Muscle of arm (tissue), 12 donors: ENCODE measurements around the gene CLDN15. TPM values are rescaled to one million over a fixed set of nuclear protein-coding genes. Genes with fewer than 3 reads are reported as not detected.
"Not testable (repeated sequence)": the region's sequence is repeated elsewhere in the genome, so short reads cannot be mapped to it uniquely, and the experiment has no call there.

Experiments
- DNase-seq: peaks from one replicate; pipeline ENCODE4 v3.0.0-alpha.2; 2013
- polyA plus RNA-seq, 12 donors: library from polyadenylated mRNA; unstranded; fragments of 120-200 nt; gene quantifications; one replicate each; pipeline ENCODE4 v1.2.1, GENCODE V29; 2013; ENCODE audit not compliant: insufficient read length in 12 of 12

Gene CLDN15
- polyA plus RNA-seq, 12 donors = 4.2 to 16.9 (median 5.7) TPM; not detected in 1

DNA sequence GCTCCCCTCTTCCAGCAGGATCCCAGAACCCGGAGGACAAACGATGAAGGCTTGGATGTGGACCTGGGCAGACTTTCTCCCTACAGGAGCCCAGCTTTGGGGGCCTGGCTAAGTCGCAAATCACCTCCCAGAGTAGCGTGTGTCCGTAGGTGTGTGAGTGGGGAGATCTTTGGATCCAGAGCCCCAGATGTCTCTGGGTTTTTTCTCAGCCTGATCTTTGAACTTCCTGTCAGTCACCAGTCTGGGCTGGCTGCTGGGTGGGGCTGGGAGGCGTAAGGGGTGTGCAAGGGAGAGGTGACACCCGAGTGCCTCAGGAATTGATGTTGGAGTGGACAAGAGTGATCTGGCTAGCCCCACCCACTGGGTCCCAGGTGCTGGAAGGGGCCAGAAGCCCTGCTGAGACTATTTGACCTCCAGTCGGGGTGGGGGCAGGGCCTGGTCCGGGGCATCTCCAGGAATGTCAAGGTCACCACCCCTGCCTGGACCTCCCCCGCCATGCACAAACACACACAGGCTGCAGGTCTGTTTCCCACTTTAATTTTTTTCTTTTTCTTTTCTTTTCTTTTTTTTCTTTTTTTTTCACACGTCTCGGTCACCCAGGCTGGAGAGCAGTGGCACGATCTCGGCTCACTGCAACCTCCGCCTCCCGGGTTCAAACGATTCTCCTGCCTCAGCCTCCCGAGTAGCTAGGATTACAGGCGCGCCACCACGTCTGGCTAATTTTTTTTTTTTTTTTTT, 36.6 kb downstream of the CLDN15 start, which contains the start of gene MOGAT3:
TSS of gene MOGAT3 (minus strand) at position 175 of the 738 bp plus-strand sequence. CDS start 182 bp downstream, outside the sequence.
- no peak for DNase-seq

- no peak for DNase-seq
Measured at GRCh38 chr7:101200504-101200861, 37.1 kb downstream of the CLDN15 start.

DNA sequence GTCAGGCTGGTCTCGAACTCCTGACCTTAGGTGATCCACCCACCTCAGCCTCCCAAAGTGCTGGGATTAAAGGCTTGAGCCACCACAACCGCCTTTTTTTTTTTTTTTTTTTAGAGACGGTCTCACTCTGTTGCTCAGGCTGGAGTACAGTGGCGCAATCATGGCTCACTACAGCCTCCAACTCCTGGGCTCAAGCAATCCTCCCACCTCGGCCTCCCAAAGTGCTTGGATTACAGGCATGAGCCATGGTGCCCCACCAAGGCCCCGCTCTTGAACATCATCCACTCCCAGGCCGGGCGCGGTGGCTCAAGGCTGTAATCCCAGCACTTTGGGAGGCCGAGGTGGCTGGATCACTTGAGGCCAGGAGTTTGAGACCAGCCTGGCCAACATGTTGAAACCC, 38.1 kb downstream of the CLDN15 start:
- not testable (repeated sequence) for DNase-seq

GRCh38 chr7:101198476-101198875, 39.1 kb downstream of the CLDN15 start:
- no peak for DNase-seq

DNA sequence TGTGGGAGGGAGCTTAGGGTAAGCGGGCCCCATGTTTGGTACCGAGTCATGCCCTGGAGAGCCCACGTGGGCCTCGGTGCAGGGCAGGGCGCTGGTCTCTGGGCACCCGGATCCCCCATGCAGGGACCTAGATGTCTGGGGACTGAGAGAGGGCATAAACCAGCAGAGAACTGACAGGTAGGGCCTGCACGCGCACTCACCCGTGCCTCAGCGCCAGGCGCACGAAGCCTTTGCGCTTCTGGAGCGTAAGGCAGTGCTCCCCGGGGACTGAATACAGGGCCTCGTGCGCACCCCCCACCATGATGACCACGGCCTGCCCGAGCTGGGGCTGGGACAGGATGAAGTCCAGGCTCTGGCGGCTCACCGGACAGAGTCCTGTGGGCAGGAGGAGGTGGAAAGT, 39.6 kb downstream of the CLDN15 start:
- no peak for DNase-seq

DNA sequence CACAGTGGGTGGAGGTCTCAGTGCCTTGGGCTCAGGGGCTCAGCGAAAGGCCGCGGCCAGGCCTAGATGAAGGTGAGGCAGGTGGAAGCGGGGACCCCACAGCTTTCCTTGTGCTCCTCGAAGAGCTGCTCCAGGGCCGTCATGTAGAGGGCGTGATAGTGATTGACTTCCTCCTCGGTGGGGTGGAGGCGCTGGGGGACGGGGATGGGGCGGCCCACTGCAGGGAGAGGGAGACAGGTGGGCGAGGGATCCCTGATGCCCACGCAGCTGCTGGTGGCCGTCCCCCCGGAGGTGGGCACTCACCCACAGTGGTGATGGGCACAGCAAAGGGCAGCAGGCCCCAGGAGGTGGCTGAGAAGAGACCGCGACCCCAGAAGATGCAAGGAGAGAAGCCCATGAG, 41.7 kb downstream of the CLDN15 start:
- DNase-seq = no peak

DNA sequence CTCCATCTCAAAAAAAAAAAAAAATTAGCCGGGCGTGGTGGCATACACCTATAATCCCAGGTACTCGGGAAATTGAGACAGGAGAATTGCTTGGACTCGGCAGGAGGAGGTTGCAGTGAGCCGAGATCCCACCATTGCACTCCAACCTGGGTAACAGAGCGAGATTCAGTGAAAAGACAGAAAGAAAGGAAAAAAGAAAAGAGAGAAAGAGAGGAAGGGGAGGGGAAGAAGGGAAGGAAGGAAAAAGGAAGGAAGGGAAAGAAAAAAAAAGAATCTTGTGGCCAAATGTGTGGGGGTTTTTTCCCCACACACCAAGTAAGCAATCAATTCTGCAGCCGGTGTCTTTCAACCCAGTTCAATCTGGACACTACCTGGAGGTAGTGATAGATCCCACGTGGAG, 48.5 kb downstream of the CLDN15 start:
- no peak for DNase-seq

GRCh38 chr7:101186844-101187428, 50.7 kb downstream of the CLDN15 start:
- DNase-seq = no peak

DNA sequence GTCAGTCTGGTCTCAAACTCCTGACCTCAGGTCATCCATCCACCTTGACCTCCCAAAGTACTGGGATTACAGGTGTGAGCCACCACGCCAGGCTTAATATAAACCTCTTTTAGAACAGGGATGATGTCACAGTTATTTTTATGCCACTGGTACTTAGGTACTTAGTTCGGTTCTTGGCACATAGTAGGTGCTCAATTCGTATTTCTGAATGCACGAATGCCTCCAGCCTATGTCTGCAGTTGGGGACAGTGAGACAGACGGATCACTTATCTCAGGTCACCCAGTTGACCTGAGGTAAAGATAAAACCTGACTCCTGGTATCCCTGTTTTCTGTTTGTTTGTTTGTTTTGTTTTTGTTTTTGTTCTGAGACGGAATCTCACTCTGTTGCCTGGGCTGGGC, 51.4 kb downstream of the CLDN15 start:
- no peak for DNase-seq

GRCh38 chr7:101185258-101185839, 52.3 kb downstream of the CLDN15 start:
- DNase-seq = no peak

Other genes starting within 250 kb of the CLDN15 start
- 10 to 100 TPM in 1 of 12 donors, under 1 TPM in 1, not detected in 10; 0.19 to 13.8 TPM for gene MUC17, start 217.7 kb downstream of the CLDN15 start, polyA plus RNA-seq
- 10 to 100 TPM in 4 of 12 donors, 1 to 10 TPM in 7, not detected in 1; 7.0 to 18.5 (median 8.9) TPM for gene TRIM56, start 152.3 kb downstream of the CLDN15 start, polyA plus RNA-seq
- gene SERPINE1, start 110.7 kb downstream of the CLDN15 start, polyA plus RNA-seq = 1 to 10 TPM in 11 of 12 donors, not detected in 1; 1.7 to 10.0 (median 3.0) TPM
- 10 to 100 TPM in 11 of 12 donors, not detected in 1; 17.8 to 36.0 (median 20.6) TPM for gene AP1S1, start 83.3 kb downstream of the CLDN15 start, polyA plus RNA-seq
- not detected for gene VGF, start 72.2 kb downstream of the CLDN15 start, polyA plus RNA-seq
- under 1 TPM in 2 of 12 donors, not detected in 10; 0.11 to 0.15 TPM for gene NAT16, start 57.5 kb downstream of the CLDN15 start, polyA plus RNA-seq
- 10 to 100 TPM in 1 of 12 donors, under 1 TPM in 4, not detected in 7; 0.08 to 31.6 (median 0.15) TPM for gene MOGAT3, start 36.8 kb downstream of the CLDN15 start, polyA plus RNA-seq
- 10 to 100 TPM in 11 of 12 donors, not detected in 1; 31.9 to 73.4 (median 47.2) TPM for gene PLOD3, start 20.2 kb downstream of the CLDN15 start, polyA plus RNA-seq
- 10 to 100 TPM in 11 of 12 donors, not detected in 1; 21.4 to 46.7 (median 39.1) TPM for gene ZNHIT1, start 19.6 kb downstream of the CLDN15 start, polyA plus RNA-seq
- gene FIS1, start 7.3 kb upstream of the CLDN15 start, polyA plus RNA-seq = 100 to 1,000 TPM in 11 of 12 donors, not detected in 1; 101 to 149 (median 112) TPM
- gene IFT22, start 84.0 kb upstream of the CLDN15 start, polyA plus RNA-seq = 10 to 100 TPM in 11 of 12 donors, not detected in 1; 14.3 to 30.4 (median 27.8) TPM
- 1 to 10 TPM in 9 of 12 donors, under 1 TPM in 1, not detected in 2; 0.69 to 5.1 (median 1.5) TPM for gene COL26A1, start 125.1 kb upstream of the CLDN15 start, polyA plus RNA-seq